ENCODE data around the gene VWA3B. TPM values are rescaled to one million over a fixed set of nuclear protein-coding genes. Genes with fewer than 3 reads are reported as not detected.

VWA3B gene
- polyA plus RNA-seq, 3 donors = not detected

DNA sequence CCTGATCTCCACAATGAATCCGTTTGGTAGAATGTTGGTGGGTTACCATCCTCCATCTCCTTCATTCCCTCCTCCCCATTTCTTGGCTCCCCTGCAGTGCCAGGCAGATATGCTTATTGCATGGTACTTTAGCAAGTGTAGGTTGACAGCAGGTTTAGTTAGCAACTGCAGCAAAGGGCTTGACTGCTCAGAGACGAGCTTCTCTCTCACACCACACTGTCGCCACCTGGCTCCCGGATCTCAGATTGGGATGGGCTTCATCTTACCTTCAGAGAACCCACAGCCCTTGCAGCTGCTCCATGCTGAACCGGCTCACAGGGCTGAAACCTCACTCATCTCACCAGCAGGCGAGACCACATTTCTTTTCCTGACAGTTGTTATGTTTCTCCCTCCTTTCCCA, 88.8 kb downstream of the VWA3B start:
- Histone ChIP-seq H3K27ac (ENCODE audit: low read depth in 1 of 2, low read length in 2 of 2) (no peak overlapping the region), H3K79me2 (ENCODE audit: insufficient read depth, low read length) (no peaks in the 10 kb centered on the region), H3K4me1 (ENCODE audit: control insufficient read depth in 1 of 2, insufficient read depth in 2 of 2, low read length in 2 of 2) (peaks cover 20 to 31% of the 10 kb centered on the region in 2 donors), H3K4me3 (replicated peaks in 1 of 3; ENCODE audit: low read depth in 2 of 3, low read length in 3 of 3) (no peak overlapping the region), H3K27me3 (ENCODE audit: control insufficient read depth in 2 of 2, insufficient read depth in 2 of 2, low read length in 2 of 2) (peaks cover 16 to 27% of the 10 kb centered on the region in 2 donors), H3K36me3 (replicated peaks in 1 of 2; ENCODE audit: control insufficient read depth in 1 of 2, insufficient read depth in 2 of 2, low read length in 2 of 2) (no peaks in the 10 kb centered on the region), H2AFZ (ENCODE audit: insufficient read depth, low read depth, low read length, poor library complexity, severe bottlenecking) (no peak overlapping the region), H3K9me3 (replicated peaks in 1 of 2; ENCODE audit: control insufficient read depth in 1 of 2, insufficient read depth in 1 of 2, low read length in 2 of 2) (no peaks in the 10 kb centered on the region), H3K9ac (ENCODE audit: insufficient read depth, low read length, poor library complexity, severe bottlenecking) (no peak overlapping the region), H3K4me2 (replicated peaks; ENCODE audit: extremely low read depth, low read length, poor library complexity, severe bottlenecking) (no peak overlapping the region), H4K20me1 (ENCODE audit: insufficient read depth, low read length) (no peaks in the 10 kb centered on the region)
- Mint-ChIP-seq H3K36me3 (no peaks in the 10 kb centered on the region), H3K4me1 (peaks cover 35% of the 10 kb centered on the region), H3K27me3 (ENCODE audit: low read depth in 3 of 3) (peaks cover 35 to 53% (median 36%) of the 10 kb centered on the region in 3 donors), H3K9me3 (peaks cover 0 to 5% (median 0%) of the 10 kb centered on the region in 7 donors), H3K4me3 (no peak overlapping the region), H3K27ac (no peak overlapping the region)
- TF ChIP-seq, protein P1, sequence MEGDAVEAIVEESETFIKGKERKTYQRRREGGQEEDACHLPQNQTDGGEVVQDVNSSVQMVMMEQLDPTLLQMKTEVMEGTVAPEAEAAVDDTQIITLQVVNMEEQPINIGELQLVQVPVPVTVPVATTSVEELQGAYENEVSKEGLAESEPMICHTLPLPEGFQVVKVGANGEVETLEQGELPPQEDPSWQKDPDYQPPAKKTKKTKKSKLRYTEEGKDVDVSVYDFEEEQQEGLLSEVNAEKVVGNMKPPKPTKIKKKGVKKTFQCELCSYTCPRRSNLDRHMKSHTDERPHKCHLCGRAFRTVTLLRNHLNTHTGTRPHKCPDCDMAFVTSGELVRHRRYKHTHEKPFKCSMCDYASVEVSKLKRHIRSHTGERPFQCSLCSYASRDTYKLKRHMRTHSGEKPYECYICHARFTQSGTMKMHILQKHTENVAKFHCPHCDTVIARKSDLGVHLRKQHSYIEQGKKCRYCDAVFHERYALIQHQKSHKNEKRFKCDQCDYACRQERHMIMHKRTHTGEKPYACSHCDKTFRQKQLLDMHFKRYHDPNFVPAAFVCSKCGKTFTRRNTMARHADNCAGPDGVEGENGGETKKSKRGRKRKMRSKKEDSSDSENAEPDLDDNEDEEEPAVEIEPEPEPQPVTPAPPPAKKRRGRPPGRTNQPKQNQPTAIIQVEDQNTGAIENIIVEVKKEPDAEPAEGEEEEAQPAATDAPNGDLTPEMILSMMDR (IDR thresholded peaks at IDR 0.05) = no peak
- no peak for DNase-seq
- intact Hi-C loops (cut with micrococcal nuclease) = no loop called here
- WGBS (ENCODE audit: insufficient coverage) = 61% methylated on average over 5 of the region's 6 CpGs

DNA sequence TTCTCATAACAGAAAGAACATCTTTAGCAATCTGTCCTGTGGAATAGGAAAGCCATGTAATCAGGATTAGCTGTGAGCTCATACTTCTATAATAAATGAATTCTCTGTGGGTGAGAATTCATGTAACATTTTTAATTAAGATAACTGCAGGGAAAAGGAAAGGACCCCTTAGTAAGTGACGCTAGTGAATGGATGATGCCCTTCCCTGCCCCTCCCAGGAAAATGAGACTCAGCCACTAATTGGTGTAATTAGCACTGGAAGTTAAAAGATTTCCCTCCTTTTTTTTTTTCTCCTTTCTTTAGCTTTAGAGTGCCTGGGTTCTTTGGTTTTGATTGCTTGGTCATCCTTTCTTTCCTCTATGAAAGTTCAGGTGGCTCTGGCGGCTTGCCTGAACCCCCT, 90.3 kb downstream of the VWA3B start:
- no CpG with 5 or more reads among the region's 2 CpGs for WGBS (ENCODE audit: insufficient coverage)
- Histone ChIP-seq H3K9me3 (replicated peaks in 1 of 2; ENCODE audit: control insufficient read depth in 1 of 2, insufficient read depth in 1 of 2, low read length in 2 of 2) (no peaks in the 10 kb centered on the region), H3K79me2 (ENCODE audit: insufficient read depth, low read length) (no peaks in the 10 kb centered on the region), H3K4me2 (replicated peaks; ENCODE audit: extremely low read depth, low read length, poor library complexity, severe bottlenecking) (no peak overlapping the region), H3K27ac (ENCODE audit: low read depth in 1 of 2, low read length in 2 of 2) (no peak overlapping the region), H4K20me1 (ENCODE audit: insufficient read depth, low read length) (no peaks in the 10 kb centered on the region), H3K9ac (ENCODE audit: insufficient read depth, low read length, poor library complexity, severe bottlenecking) (no peak overlapping the region), H3K27me3 (ENCODE audit: control insufficient read depth in 2 of 2, insufficient read depth in 2 of 2, low read length in 2 of 2) (peaks cover 16 to 27% of the 10 kb centered on the region in 2 donors), H3K4me3 (replicated peaks in 1 of 3; ENCODE audit: low read depth in 2 of 3, low read length in 3 of 3) (no peak overlapping the region), H3K4me1 (ENCODE audit: control insufficient read depth in 1 of 2, insufficient read depth in 2 of 2, low read length in 2 of 2) (peaks cover 13 to 22% of the 10 kb centered on the region in 2 donors), H3K36me3 (replicated peaks in 1 of 2; ENCODE audit: control insufficient read depth in 1 of 2, insufficient read depth in 2 of 2, low read length in 2 of 2) (no peaks in the 10 kb centered on the region), H2AFZ (ENCODE audit: insufficient read depth, low read depth, low read length, poor library complexity, severe bottlenecking) (no peak overlapping the region)
- DNase-seq = no peak
- TF ChIP-seq, protein P1 (IDR thresholded peaks at IDR 0.05) = no peak
- peaks cover 38 to 49% (median 38%) of the 10 kb centered on the region in 3 donors for H3K27me3 Mint-ChIP-seq (ENCODE audit: low read depth in 3 of 3)
- H3K27ac Mint-ChIP-seq = no peak overlapping the region
- no peaks in the 10 kb centered on the region for H3K36me3 Mint-ChIP-seq
- intact Hi-C loops (cut with micrococcal nuclease) = no loop called here
- H3K4me1 Mint-ChIP-seq = peaks cover 26% of the 10 kb centered on the region
- peak overlapping the region in 1 of 2 donors; percentile 58 for H3K4me3 Mint-ChIP-seq
- peaks cover 0 to 4% (median 0%) of the 10 kb centered on the region in 7 donors for H3K9me3 Mint-ChIP-seq

All from CD14-positive monocyte (primary cell).